Measurements from ENCODE around the gene ALS2CL. TPM values are rescaled to one million over a fixed set of nuclear protein-coding genes. Genes with fewer than 3 reads are reported as not detected.

ALS2CL gene
- total RNA-seq, 2 donors from 2014 or later: 0.11 TPM; not detected in 1

DNA sequence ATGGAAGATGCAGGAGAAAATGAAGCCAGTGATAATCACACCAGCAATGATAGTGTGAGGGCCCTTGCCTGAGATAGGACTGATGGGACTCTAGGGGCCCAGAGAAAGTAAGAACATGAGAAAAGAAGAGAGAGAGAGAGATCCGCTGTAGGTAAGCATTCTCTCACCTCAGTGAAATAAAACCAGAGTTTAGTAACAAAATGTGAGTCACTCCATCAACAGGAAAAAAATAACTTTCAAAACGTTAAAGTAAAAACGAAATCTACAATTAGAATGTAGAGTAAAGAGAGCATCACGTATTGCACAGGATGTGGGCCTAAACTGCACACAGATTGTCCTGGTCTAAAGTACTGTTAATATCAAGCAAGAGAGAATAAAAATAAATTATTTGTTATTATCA lies 30.9 kb upstream of the ALS2CL start:
- Mint-ChIP-seq H3K36me3 (no peaks in the 10 kb centered on the region), H3K4me3 (no peak overlapping the region), H3K27me3 (peaks cover 11 to 19% of the 10 kb centered on the region in 2 donors), H3K9me3 (no peaks in the 10 kb centered on the region), H3K4me1 (ENCODE audit: low read depth in 2 of 2) (no peaks in the 10 kb centered on the region), H3K27ac (no peak overlapping the region)
- ATAC-seq (peak in 1 of 2 donors; percentile 74), DNase-seq (ENCODE audit: low spot score) (no peak)

DNA sequence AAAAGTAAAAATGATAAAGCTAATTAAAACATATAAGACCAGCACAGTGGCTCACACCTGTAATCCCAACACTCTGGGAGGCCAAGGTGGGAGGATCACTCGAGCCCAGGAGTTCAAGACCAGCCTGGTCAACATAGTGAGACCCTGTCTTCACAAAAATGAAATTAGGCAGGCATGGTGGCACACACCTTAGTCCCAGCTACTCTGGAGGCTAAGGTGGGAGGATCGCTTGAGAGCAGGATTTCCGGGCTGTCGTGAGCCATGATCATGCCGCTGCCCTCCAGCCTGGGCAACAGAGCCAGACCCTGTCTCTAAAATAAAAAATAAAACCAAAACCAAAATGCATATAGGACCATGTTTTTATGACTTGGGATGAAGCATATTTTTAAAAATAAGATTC lies 29.0 kb upstream of the ALS2CL start:
- no peaks in the 10 kb centered on the region for H3K9me3 Mint-ChIP-seq
- no peak for DNase-seq (ENCODE audit: low spot score)
- ATAC-seq: no peak
- no peak overlapping the region for H3K4me3 Mint-ChIP-seq
- H3K27ac Mint-ChIP-seq: no peak overlapping the region
- peaks cover 12 to 21% of the 10 kb centered on the region in 2 donors for H3K27me3 Mint-ChIP-seq
- H3K36me3 Mint-ChIP-seq: no peaks in the 10 kb centered on the region
- no peaks in the 10 kb centered on the region for H3K4me1 Mint-ChIP-seq (ENCODE audit: low read depth in 2 of 2)

DNA sequence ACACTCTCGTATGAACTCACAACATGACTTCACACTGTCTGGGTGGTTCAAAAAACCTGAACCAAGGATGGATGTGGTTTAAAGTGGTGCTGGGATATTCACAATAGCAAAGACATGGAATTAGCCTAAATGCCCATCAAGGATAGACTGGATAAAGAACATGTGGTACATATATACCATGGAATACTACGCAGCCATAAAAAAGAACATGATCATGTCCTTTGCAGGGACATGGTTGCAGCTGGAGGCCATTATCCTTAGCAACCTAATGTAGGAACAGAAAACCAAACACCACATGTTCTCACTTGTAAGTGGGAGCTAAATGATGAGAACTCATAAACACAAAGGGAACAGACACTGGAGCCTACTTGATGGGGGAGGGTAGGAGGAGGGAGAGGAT lies 27.5 kb upstream of the ALS2CL start:
- Mint-ChIP-seq H3K4me1 (ENCODE audit: low read depth in 2 of 2) (no peaks in the 10 kb centered on the region), H3K4me3 (no peak overlapping the region), H3K9me3 (no peaks in the 10 kb centered on the region), H3K27ac (no peak overlapping the region), H3K36me3 (no peaks in the 10 kb centered on the region), H3K27me3 (peaks cover 5 to 17% of the 10 kb centered on the region in 2 donors)
- no peak for ATAC-seq
- DNase-seq (ENCODE audit: low spot score): no peak

DNA sequence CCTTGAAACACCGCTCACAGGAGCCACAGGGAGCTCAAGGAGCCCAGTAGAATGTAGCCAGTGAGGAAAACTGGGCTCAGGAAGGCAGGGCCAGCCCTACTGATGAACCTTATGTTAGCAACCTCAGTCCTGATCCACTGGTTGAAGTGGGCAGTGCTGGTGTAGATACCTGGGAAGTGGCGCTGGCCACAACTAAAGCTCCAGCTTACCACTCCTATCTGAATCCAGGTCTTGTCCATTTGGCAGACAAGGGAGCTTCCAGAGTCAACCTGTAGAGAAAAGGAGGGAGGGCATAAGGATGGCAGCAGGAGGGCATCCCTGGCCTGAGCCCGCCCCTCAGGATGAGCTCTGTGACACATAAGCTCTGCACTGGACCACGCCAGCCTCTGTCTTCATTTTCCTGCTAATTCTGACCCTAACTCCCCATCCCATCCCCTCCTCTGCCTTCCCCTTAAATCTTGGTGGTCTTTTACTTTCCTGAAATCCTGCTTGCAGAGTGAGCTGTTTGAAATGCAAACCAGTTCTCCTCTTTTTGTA lies 26.3 kb upstream of the ALS2CL start:
- H3K4me1 Mint-ChIP-seq (ENCODE audit: low read depth in 2 of 2): no peaks in the 10 kb centered on the region
- no peaks in the 10 kb centered on the region for H3K36me3 Mint-ChIP-seq
- ATAC-seq: no peak
- H3K27me3 Mint-ChIP-seq: peaks cover 0 to 13% of the 10 kb centered on the region in 2 donors
- no peak overlapping the region for H3K27ac Mint-ChIP-seq
- H3K4me3 Mint-ChIP-seq: no peak overlapping the region
- H3K9me3 Mint-ChIP-seq: no peaks in the 10 kb centered on the region
- DNase-seq (ENCODE audit: low spot score): no peak

DNA sequence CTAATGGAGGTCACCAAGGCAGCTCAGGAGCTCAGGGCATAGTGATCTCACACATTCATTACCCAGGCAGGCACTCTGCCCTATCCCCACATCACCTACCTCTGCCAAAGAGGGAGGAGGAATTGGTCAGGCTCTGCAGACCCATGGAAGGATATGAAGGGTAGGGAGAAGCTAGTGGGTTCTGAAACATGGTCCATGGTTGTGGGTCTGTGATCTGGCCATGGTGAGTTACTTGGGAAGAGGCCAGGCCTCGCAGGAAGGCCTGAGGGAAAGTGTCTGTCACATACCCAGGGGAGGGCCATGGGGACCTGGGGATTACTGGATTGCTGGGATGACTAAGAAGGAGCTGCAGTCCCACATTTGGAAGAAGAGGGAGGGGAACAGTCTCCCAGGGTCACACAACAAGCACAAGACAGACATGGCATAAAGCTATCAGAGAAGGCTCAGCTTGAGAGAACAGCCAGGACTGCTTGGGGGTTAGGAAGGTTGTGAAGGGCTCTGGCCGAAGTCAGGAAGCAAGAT lies 25.6 kb upstream of the ALS2CL start:
- no peak overlapping the region for H3K27ac Mint-ChIP-seq
- H3K4me1 Mint-ChIP-seq (ENCODE audit: low read depth in 2 of 2): no peaks in the 10 kb centered on the region
- DNase-seq (ENCODE audit: low spot score) (no peak), ATAC-seq (no peak)
- H3K27me3 Mint-ChIP-seq: peaks cover 0 to 13% of the 10 kb centered on the region in 2 donors
- no peaks in the 10 kb centered on the region for H3K36me3 Mint-ChIP-seq
- H3K9me3 Mint-ChIP-seq: no peaks in the 10 kb centered on the region
- H3K4me3 Mint-ChIP-seq: no peak overlapping the region

DNA sequence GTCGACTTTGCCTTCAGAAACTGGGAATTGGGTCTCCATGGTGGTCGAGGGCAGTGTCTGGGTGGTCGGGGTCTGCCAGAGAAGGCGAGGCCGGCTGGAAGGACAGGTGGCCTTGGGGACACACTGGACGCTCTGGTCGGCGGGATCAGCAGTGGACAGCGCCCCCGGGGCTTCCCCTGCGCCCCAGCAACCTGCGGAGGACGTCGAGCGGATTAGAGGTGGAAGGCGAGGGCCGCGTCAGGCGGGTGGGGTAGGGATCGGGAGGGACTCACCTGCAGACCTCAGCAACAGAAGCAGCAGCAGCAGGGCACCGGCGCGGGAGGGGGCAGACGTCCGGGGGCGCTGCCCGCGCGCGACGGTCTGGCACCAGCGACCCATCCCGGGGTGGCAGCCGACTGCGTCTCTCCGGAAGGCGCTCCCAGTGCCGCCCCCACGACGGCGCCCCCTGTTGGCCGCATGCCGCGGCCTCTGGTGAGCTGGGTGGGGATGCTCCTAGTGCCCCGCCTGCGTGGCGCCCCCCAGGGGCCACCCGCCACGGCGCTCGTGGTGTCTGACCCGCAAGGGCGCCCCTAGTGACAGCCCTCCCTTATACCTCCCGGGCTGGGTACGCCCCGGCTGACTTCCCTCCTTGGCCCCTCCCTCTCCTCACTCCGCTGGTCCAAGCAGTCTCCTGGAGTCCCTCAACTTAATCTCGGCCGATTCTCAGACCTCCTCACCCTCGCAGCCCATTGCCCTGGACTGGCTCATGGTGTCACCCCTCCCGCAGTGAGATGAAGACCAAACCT lies 24.2 kb upstream of the ALS2CL start, which contains the start of gene PRSS50:
TSS of gene PRSS50 (minus strand) at position 423 of the 785 bp plus-strand sequence. CDS start at position 378, 45 bp downstream.
- DNase-seq (ENCODE audit: low spot score): no peak
- Mint-ChIP-seq H3K9me3 (no peaks in the 10 kb centered on the region), H3K36me3 (no peaks in the 10 kb centered on the region), H3K27me3 (peaks cover 0 to 12% of the 10 kb centered on the region in 2 donors), H3K27ac (no peak within 1 kb of the TSS), H3K4me1 (ENCODE audit: low read depth in 2 of 2) (no peaks in the 10 kb centered on the region), H3K4me3 (no peak within 1 kb of the TSS)
- peak; percentile 49 to 50 for ATAC-seq

DNA sequence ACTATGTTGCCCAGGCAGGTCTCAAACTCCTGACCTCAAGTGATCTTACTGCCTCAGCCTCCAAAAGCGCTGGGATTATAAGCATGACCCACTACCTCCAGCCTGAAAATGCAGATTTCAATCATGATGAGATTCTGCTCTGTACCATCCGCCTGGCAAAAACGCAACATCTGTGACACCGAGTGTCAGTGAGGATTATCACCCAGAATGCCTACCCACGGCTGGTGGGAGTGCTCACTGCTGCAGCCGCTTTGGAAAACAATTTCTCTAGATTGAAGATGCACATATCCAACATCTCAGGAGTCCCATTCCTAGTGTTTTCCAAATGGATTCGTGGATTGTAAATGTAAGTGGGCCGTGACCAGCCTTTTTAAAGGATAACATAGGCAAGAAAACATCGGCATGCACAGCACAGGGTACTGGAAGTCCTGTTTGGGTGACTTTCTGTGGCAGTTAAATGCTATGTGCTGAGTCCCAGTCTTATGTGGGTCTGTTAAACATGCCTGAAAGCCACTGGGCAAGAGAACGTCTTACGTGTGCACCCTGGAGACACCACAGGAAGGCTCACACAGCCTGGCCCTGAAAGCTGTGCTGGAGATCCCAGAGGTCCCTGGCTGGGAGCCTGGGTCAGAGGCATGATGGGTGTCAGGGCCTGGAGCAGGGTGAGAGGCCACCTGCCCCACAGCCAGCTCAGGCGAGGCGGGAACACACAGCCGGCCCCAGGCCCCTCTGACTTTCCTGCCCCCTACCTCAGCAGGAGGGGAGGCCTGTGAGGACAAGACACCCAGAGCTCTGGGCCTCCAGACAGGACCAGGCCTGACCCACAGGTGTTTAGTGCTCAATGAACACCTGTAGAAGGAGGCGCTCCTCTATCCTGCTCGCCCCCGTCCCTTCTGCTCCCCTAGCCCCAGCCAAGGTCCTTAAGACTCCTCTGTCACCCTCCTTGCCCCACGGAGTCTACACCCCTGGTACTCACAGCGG lies 23.3 kb upstream of the ALS2CL start:
- H3K9me3 Mint-ChIP-seq: no peaks in the 10 kb centered on the region
- peaks cover 0 to 12% of the 10 kb centered on the region in 2 donors for H3K27me3 Mint-ChIP-seq
- DNase-seq (ENCODE audit: low spot score) (no peak), ATAC-seq (no peak)
- H3K36me3 Mint-ChIP-seq: no peaks in the 10 kb centered on the region
- H3K27ac Mint-ChIP-seq: no peak overlapping the region
- no peaks in the 10 kb centered on the region for H3K4me1 Mint-ChIP-seq (ENCODE audit: low read depth in 2 of 2)
- H3K4me3 Mint-ChIP-seq: no peak overlapping the region

DNA sequence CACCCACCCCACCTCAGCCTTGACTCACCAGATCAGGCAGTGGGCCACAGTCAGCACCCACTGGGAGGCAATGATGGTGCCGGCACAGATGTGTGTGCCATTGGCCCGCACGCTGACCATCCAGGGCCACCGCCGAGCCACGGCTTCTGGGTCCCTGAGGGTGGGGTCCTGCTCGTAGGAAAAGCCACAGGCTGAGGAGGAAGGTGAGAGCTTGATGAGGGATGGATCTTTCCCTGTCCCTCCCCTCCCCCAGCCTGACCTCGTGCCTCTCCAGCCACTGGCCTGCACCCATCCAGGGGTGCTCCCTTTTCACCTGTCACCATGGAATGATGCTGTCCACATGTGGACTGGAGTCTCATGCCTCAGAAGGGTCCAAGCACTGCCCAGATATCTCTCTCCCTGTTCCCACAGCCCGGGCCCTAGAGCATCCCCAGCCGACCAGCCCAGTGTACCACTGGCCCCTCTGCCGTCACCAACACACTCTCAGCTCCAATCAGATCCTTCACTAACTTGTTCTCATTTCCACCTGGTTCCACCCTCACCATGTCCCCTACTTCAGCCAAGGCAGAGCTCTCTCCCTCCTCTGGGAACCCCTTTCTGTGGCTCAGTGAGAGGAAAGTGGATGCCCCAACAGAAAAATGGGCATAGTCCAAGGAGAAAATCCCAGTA lies 22.2 kb upstream of the ALS2CL start:
- DNase-seq (ENCODE audit: low spot score) (no peak), ATAC-seq (peak in 1 of 2 donors; percentile 3)
- H3K36me3 Mint-ChIP-seq: no peaks in the 10 kb centered on the region
- H3K4me3 Mint-ChIP-seq: no peak overlapping the region
- no peaks in the 10 kb centered on the region for H3K4me1 Mint-ChIP-seq (ENCODE audit: low read depth in 2 of 2)
- H3K9me3 Mint-ChIP-seq: no peaks in the 10 kb centered on the region
- no peak overlapping the region for H3K27ac Mint-ChIP-seq
- peaks cover 0 to 12% of the 10 kb centered on the region in 2 donors for H3K27me3 Mint-ChIP-seq

DNA sequence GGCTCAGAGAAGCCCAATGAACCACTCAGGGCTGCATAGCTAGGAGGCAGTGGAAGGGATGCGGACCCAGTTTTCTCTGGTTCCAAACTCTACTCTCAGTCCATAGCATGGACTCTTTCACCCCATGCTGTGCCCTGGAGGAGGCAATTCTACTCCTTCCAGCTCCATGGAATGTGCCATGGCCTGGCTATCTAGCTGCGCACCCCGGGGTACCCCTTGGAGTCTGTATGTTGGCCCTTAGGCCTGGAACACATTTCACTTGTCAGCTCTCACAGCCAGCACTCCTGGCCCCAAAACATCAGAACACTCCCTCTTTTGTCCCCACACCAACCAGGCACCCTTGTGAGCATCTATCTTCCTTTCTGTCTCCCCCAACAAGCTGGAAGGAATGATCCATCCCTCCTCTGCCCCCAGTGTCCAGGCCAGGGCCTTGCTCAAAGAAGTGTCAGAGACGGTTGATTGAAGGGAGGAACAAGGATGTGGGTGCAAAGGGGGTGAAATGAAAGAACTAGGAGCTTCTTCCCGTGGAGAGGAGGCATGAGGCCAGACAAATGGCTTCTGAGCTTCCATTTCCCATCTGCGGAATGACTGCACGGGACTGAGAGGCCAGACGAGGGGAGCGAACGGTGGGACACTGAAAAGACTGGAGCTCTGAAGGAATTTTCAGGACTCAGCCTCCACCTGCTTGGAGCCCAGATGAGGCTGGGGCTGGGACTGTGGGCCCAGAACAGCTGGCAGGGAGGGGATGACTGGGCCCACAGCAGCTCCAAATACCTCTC lies 21.4 kb upstream of the ALS2CL start:
- H3K9me3 Mint-ChIP-seq: no peaks in the 10 kb centered on the region
- no peak for ATAC-seq
- H3K27ac Mint-ChIP-seq: no peak overlapping the region
- DNase-seq (ENCODE audit: low spot score): no peak
- no peaks in the 10 kb centered on the region for H3K36me3 Mint-ChIP-seq
- H3K4me1 Mint-ChIP-seq (ENCODE audit: low read depth in 2 of 2): no peaks in the 10 kb centered on the region
- H3K27me3 Mint-ChIP-seq: peaks cover 0 to 12% of the 10 kb centered on the region in 2 donors
- no peak overlapping the region for H3K4me3 Mint-ChIP-seq

DNA sequence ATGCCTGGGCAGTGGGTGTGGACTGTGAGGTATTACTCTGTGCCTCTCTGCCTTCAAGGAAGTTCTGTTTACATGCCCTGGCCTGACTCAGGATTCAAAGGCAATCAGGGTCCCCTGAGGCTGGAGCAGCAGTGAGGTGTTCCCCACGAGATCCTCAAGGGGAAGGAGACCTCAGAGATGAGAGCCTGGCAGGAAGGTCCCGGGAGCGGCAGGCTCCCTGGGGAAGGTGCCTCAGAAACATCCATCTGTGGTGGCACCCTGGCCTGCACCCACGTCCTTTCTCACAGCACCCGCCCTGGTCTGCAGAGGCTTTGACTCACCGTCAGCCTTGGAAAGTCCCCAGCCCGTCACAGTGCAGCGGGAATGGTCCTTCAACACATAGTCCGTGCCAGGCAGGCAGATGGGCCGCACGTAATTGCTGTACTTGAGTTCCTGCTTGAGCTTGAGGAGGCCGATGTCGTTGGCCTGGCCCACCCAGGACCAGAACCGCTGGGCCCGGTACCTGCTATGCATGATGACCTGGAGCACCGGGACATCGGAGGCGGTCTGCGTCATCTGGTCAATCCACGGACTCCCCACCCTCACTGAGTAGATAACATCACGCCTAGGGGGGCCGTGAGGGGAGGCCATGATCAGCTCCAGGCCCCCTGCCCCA lies 20.5 kb upstream of the ALS2CL start:
- Mint-ChIP-seq H3K4me3 (no peak overlapping the region), H3K9me3 (no peaks in the 10 kb centered on the region), H3K27ac (no peak overlapping the region), H3K4me1 (ENCODE audit: low read depth in 2 of 2) (no peaks in the 10 kb centered on the region), H3K27me3 (peaks cover 0 to 9% of the 10 kb centered on the region in 2 donors), H3K36me3 (no peaks in the 10 kb centered on the region)
- DNase-seq (ENCODE audit: low spot score) (no peak), ATAC-seq (peak in 1 of 2 donors; percentile 28)

DNA sequence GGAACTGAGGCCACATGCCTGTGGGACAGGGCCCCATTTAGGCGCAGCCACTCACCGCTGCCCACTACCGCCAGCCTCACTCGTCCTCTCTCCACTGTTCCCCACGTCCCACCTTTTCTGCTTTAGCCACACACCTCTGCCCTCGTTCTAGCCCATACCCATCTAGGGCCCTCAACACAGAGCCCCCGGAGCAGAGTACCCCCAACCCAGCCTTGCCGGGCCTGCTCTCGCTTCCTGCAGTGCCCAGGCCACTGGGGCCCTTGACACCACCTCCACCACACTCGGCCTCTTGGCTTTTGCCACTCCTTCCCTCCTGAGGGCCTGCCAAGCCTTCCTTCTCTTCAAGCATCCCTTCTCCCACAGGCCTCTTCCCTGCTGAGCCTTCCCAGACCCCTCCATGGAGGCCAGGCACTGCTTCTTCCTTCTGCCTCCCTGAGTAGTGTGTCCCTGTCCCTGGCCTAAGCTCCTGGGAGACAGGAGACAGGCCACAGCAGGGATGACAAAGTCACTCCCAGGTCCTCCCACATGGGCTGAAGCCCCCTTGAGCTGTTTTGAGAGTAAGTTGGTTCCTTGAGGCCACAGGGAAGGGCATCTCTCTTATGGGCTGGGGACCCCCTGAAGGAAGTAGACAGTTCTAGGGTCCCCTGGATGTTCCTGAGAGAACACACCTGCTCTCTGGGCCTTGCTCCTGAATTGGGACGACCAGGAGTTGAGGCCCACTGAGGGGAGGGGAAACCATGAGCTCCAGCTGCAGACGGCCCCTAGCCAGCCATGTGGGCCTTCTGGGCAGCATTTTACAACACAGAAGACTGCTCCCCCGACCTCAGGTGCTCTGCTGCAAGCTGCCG lies 19.8 kb upstream of the ALS2CL start:
- peaks cover 0 to 6% of the 10 kb centered on the region in 2 donors for H3K27me3 Mint-ChIP-seq
- H3K4me1 Mint-ChIP-seq (ENCODE audit: low read depth in 2 of 2): no peaks in the 10 kb centered on the region
- no peak overlapping the region for H3K4me3 Mint-ChIP-seq
- ATAC-seq (no peak), DNase-seq (ENCODE audit: low spot score) (no peak)
- H3K27ac Mint-ChIP-seq: no peak overlapping the region
- H3K9me3 Mint-ChIP-seq: no peaks in the 10 kb centered on the region
- H3K36me3 Mint-ChIP-seq: no peaks in the 10 kb centered on the region

Measured in natural killer cell treated with Interleukin-12 subunit alpha and Interleukin-12 subunit beta and Interleukin-15 and Interleukin-18, amount 100 ng/mL, for 72 hours (primary cell).